Loucy (cell line): ENCODE measurements around the gene PHACTR1.

Experiments used
- H2AFZ ChIP-seq: fragments of 200-600 bp; sonication (generic); 2 replicates; pipeline ENCODE4 v1.6.0; 2016; ENCODE audit warnings: antibody characterized with exemption, mild to moderate bottlenecking, low read length, moderate library complexity
- H3F3A ChIP-seq: fragments of 200-600 bp; 2 replicates; pipeline ENCODE4 v1.6.0; 2016; ENCODE audit warnings: antibody characterized with exemption, low read depth, mild to moderate bottlenecking
- H3K27me3 ChIP-seq: fragments of 200-600 bp; sonication (generic); 2 replicates; pipeline ENCODE4 v1.6.1; 2014; ENCODE audit warnings: low read length, mild to moderate bottlenecking; ENCODE audit not compliant: insufficient read depth, poor library complexity, severe bottlenecking
- H3K36me3 ChIP-seq: fragments of 200-600 bp; sonication (generic); 2 replicates; pipeline ENCODE4 v1.6.1; 2016; ENCODE audit warnings: low read length; ENCODE audit not compliant: insufficient read depth
- H3K4me1 ChIP-seq: fragments of 200-600 bp; sonication (generic); 2 replicates; pipeline ENCODE4 v1.5.1; 2014; ENCODE audit warnings: low read length, mild to moderate bottlenecking; ENCODE audit not compliant: insufficient read depth, poor library complexity, severe bottlenecking
- H3K4me2 ChIP-seq: fragments of 200-600 bp; sonication (generic); 2 replicates; pipeline ENCODE4 v1.6.0; 2014; ENCODE audit warnings: antibody characterized with exemption, low read length, low read depth, mild to moderate bottlenecking; ENCODE audit not compliant: poor library complexity, severe bottlenecking
- H3K4me3 ChIP-seq: fragments of 200-600 bp; sonication (generic); 2 replicates; pipeline ENCODE4 v1.5.1; 2014; ENCODE audit warnings: low read length, mild to moderate bottlenecking, mixed read lengths; ENCODE audit not compliant: poor library complexity, severe bottlenecking
- H3K79me2 ChIP-seq: fragments of 200-600 bp; sonication (generic); 2 replicates; pipeline ENCODE4 v1.6.1; 2014; ENCODE audit warnings: low read length; ENCODE audit not compliant: insufficient read depth
- H3K9ac ChIP-seq: fragments of 200-600 bp; sonication (generic); 2 replicates; pipeline ENCODE4 v1.6.0; 2014; ENCODE audit warnings: mild to moderate bottlenecking, low read depth, low read length, moderate library complexity; ENCODE audit not compliant: poor library complexity, severe bottlenecking
- H3K9me2 ChIP-seq: fragments of 200-600 bp; sonication (generic); replicated peaks from 2 replicates; pipeline ENCODE4 v1.6.1; 2016; ENCODE audit warnings: low read depth, low read length, mixed read lengths
- H3K9me3 ChIP-seq: fragments of 200-600 bp; sonication (generic); 2 replicates; pipeline ENCODE4 v1.6.1; 2014; ENCODE audit warnings: mild to moderate bottlenecking, antibody characterized with exemption, low read length, low read depth; ENCODE audit not compliant: insufficient read depth
- H4K20me1 ChIP-seq: fragments of 200-600 bp; sonication (generic); 2 replicates; pipeline ENCODE4 v1.6.0; 2014; ENCODE audit warnings: antibody characterized with exemption, low read length, mild to moderate bottlenecking; ENCODE audit not compliant: insufficient read depth, poor library complexity, severe bottlenecking
- CTCF ChIP-seq: fragments of 200-600 bp; sonication (generic); conservative IDR thresholded peaks from 2 replicates; pipeline ENCODE4 v1.5.1; 2014; ENCODE audit warnings: mild to moderate bottlenecking, antibody characterized with exemption, low read length
- EZH2phosphoT487 ChIP-seq: fragments of 200-600 bp; IDR thresholded peaks from 2 replicates; pipeline ENCODE4 v1.6.1; 2018; ENCODE audit warnings: antibody characterized with exemption, mild to moderate bottlenecking, moderate library complexity, borderline replicate concordance

PHACTR1 gene

DNA sequence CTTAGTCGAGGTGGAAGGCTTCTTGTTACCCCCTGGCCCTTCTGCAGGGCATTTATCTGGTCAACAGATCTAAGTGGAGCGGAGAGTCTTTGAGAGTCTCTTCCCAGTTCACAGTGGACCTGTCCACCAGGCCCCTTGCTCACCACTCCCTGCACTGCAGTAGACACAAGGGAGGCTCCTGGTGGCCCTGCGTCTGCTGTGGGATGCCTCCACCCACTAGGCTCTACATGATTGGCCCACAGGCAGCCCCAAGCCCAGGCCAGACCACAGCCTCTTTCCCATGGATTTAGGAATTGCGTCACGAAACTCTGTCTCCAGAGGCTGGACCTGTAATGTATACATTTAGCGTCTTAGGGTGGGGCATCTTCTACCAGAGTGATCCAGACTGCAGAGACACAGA, 583.4 kb downstream of the PHACTR1 start:
- H3K9me3 ChIP-seq, result no peaks in the 10 kb centered on the region
- no peak overlapping the region for H2AFZ ChIP-seq
- H3K36me3 ChIP-seq, result peaks cover 72% of the 10 kb centered on the region; the same call in 1 of the 2 replicates
- no peak overlapping the region for H3K4me3 ChIP-seq
- no peaks in the 10 kb centered on the region for H3K4me1 ChIP-seq
- TF ChIP-seq CTCF (no peak), EZH2phosphoT487 (no peak)
- no peaks in the 10 kb centered on the region for H4K20me1 ChIP-seq
- H3K27me3 ChIP-seq, result no peaks in the 10 kb centered on the region
- no peak overlapping the region for H3K4me2 ChIP-seq
- H3K9me2 ChIP-seq, result no peaks in the 10 kb centered on the region
- H3F3A ChIP-seq, result no peaks in the 10 kb centered on the region
- H3K79me2 ChIP-seq, result no peaks in the 10 kb centered on the region
- H3K9ac ChIP-seq, result no peak overlapping the region

GRCh38 chr6:13300643-13301590, 584.4 kb downstream of the PHACTR1 start:
- H3K27me3 ChIP-seq, result no peaks in the 10 kb centered on the region
- no peaks in the 10 kb centered on the region for H3K79me2 ChIP-seq
- no peak for TF ChIP-seq CTCF
- TF ChIP-seq EZH2phosphoT487, result no peak
- no peak overlapping the region for H3K4me2 ChIP-seq
- H4K20me1 ChIP-seq, result no peaks in the 10 kb centered on the region
- H3K9me3 ChIP-seq, result no peaks in the 10 kb centered on the region
- no peak overlapping the region for H3K9ac ChIP-seq
- H3K36me3 ChIP-seq, result peaks cover 75% of the 10 kb centered on the region; the same call in 1 of the 2 replicates
- H3K9me2 ChIP-seq, result no peaks in the 10 kb centered on the region
- H3K4me1 ChIP-seq, result no peaks in the 10 kb centered on the region
- no peaks in the 10 kb centered on the region for H3F3A ChIP-seq
- H3K4me3 ChIP-seq, result no peak overlapping the region
- H2AFZ ChIP-seq, result no peak overlapping the region

- H3K9ac ChIP-seq, result no peak overlapping the region
- no peaks in the 10 kb centered on the region for H3K27me3 ChIP-seq
- TF ChIP-seq CTCF (no peak), EZH2phosphoT487 (no peak)
- no peaks in the 10 kb centered on the region for H3K79me2 ChIP-seq
- no peaks in the 10 kb centered on the region for H3F3A ChIP-seq
- no peaks in the 10 kb centered on the region for H3K9me2 ChIP-seq
- H3K4me3 ChIP-seq, result no peak overlapping the region
- no peak overlapping the region for H3K4me2 ChIP-seq
- H4K20me1 ChIP-seq, result no peaks in the 10 kb centered on the region
- H3K9me3 ChIP-seq, result no peaks in the 10 kb centered on the region
- no peak overlapping the region for H2AFZ ChIP-seq
- peaks cover 88% of the 10 kb centered on the region; the same call in 1 of the 2 replicates for H3K36me3 ChIP-seq
- no peaks in the 10 kb centered on the region for H3K4me1 ChIP-seq
Observed at GRCh38 chr6:13302291-13302690, 585.7 kb downstream of the PHACTR1 start.
